HCT116 (cell line): ENCODE data around the gene SLC4A11. TPM values are rescaled to one million over a fixed set of nuclear protein-coding genes. Genes with fewer than 3 reads are reported as not detected.

ENCODE experiments used
- CEBPB ChIP-seq: IDR thresholded peaks from 2 replicates; pipeline ENCODE4 v1.6.1; 2012; ENCODE audit warnings: low read depth
- POLR2AphosphoS5 ChIP-seq: IDR thresholded peaks from 2 replicates; pipeline ENCODE4 v1.6.1; 2011; ENCODE audit warnings: mild to moderate bottlenecking, low read depth, low read length, moderate library complexity
- RAD21 ChIP-seq: IDR thresholded peaks from 2 replicates; pipeline ENCODE4 v1.6.1; 2012; ENCODE audit warnings: low read depth, mild to moderate bottlenecking
- SP1 ChIP-seq: IDR thresholded peaks from 2 replicates; pipeline ENCODE4 v1.6.1; 2012; ENCODE audit warnings: low read depth
- ZNF274 ChIP-seq: fragments of 200-500 bp; sonication (Bioruptor generic); IDR thresholded peaks from 2 replicates; pipeline ENCODE4 v1.6.1; 2014; ENCODE audit warnings: mild to moderate bottlenecking, low read depth, low read length, inconsistent platforms
- total RNA-seq: library from RNA; stranded (reverse); gene quantifications from one replicate; pipeline ENCODE4 v1.2.1, GENCODE V29; 2021; ENCODE audit not compliant: unreplicated experiment
- TF ChIP-seq, protein P1 (sequence below), 3 experiments: fragments of 200-600 bp in 1 of 3; sonication (generic) in 1 of 3; IDR thresholded peaks in 2 of 3; conservative IDR thresholded peaks in 1 of 3; 2 replicates each; pipeline ENCODE4 v1.5.1; 2012 to 2017; ENCODE audit warnings: low read depth in 2 of 3, low read length in 2 of 3, antibody characterized with exemption in 1 of 3, borderline replicate concordance in 1 of 3, control low read depth in 1 of 3, mild to moderate bottlenecking in 1 of 3, mixed read lengths in 1 of 3, mixed run types in 1 of 3, moderate library complexity in 1 of 3; ENCODE audit not compliant: insufficient read depth in 1 of 3
- TF ChIP-seq, protein P2 (sequence below): IDR thresholded peaks from 2 replicates; pipeline ENCODE4 v1.6.1; 2012

SLC4A11 gene
- total RNA-seq, 1 experiment from 2014 or later = 22.7 TPM

DNA sequence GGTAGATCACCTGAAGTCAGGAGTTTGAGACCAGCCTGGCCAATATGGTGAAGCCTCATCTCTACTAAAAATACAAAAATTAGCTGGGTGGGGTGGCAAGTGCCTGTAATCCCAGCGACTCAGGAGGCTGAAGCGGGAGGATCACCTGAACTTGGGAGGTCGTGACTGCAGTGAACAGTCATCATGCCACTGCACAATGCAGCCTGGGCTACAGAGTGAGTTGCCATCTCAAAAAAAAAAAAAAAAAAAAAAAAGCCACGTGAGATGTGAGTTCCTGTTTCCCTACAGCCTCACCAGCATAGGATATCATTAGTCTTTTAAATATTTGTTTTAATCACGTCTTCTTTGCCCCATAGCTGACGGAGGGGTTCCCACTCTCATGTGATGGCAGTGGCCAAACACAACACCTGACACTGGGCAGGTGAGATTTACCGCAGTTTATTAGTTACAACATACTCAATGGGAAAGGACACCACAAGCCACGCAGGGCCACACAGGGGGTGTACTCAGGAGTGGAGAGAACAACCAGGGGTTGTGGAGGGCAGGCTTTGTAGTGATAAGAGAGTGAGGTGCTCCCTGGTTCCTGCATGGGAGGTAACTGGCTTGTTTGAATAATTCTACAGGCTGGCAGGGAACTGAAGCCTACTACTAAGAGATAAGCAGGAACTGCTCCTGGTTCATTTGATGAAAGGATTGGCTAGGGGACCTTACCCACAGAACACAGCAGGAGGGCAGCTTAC, 61.1 kb downstream of the SLC4A11 start (continued):
- TF ChIP-seq, protein P1, sequence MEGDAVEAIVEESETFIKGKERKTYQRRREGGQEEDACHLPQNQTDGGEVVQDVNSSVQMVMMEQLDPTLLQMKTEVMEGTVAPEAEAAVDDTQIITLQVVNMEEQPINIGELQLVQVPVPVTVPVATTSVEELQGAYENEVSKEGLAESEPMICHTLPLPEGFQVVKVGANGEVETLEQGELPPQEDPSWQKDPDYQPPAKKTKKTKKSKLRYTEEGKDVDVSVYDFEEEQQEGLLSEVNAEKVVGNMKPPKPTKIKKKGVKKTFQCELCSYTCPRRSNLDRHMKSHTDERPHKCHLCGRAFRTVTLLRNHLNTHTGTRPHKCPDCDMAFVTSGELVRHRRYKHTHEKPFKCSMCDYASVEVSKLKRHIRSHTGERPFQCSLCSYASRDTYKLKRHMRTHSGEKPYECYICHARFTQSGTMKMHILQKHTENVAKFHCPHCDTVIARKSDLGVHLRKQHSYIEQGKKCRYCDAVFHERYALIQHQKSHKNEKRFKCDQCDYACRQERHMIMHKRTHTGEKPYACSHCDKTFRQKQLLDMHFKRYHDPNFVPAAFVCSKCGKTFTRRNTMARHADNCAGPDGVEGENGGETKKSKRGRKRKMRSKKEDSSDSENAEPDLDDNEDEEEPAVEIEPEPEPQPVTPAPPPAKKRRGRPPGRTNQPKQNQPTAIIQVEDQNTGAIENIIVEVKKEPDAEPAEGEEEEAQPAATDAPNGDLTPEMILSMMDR (IDR thresholded peaks at IDR 0.05 in 2 of 3, conservative IDR thresholded peaks at IDR 0.05 in 1 of 3; ENCODE audit: borderline replicate concordance in 1 of 3, insufficient read depth in 1 of 3, low read depth in 2 of 3, low read length in 2 of 3) = no peak
- TF ChIP-seq CEBPB (no peak), SP1 (no peak), RAD21 (no peak), POLR2AphosphoS5 (no peak), ZNF274 (no peak)
- TF ChIP-seq, protein P2, sequence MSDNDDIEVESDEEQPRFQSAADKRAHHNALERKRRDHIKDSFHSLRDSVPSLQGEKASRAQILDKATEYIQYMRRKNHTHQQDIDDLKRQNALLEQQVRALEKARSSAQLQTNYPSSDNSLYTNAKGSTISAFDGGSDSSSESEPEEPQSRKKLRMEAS = no peak

Other genes starting within 250 kb of the SLC4A11 start
- gene GNRH2, start 195.6 kb downstream of the SLC4A11 start, total RNA-seq = 0.32 TPM
- 84.3 TPM for gene MRPS26, start 193.1 kb downstream of the SLC4A11 start, total RNA-seq
- gene OXT, start 167.6 kb downstream of the SLC4A11 start, total RNA-seq = not detected
- gene AVP, start 154.5 kb downstream of the SLC4A11 start, total RNA-seq = not detected
- 13.5 TPM for gene FASTKD5, start 79.3 kb downstream of the SLC4A11 start, total RNA-seq
- gene UBOX5, start 79.3 kb downstream of the SLC4A11 start, total RNA-seq = 7.4 TPM
- gene LZTS3, start 65.6 kb downstream of the SLC4A11 start, total RNA-seq = 5.2 TPM
- gene DDRGK1, start 34.5 kb downstream of the SLC4A11 start, total RNA-seq = 45.8 TPM
- 77.3 TPM for gene ITPA, start 29.7 kb downstream of the SLC4A11 start, total RNA-seq
- 4.6 TPM for gene DNAAF9, start 168.5 kb upstream of the SLC4A11 start, total RNA-seq
- 24.4 TPM for gene ATRN, start 231.8 kb upstream of the SLC4A11 start, total RNA-seq